HG03442 (cell line): ENCODE results near the gene SPRYD3.

Experiments
- ATAC-seq: cut with Tn5 transposase; IDR thresholded peaks from one replicate; pipeline ENCODE4 v1.9.1; 2021; ENCODE audit warnings: mild to moderate bottlenecking, moderate library complexity; ENCODE audit not compliant: unreplicated experiment

Gene SPRYD3

DNA sequence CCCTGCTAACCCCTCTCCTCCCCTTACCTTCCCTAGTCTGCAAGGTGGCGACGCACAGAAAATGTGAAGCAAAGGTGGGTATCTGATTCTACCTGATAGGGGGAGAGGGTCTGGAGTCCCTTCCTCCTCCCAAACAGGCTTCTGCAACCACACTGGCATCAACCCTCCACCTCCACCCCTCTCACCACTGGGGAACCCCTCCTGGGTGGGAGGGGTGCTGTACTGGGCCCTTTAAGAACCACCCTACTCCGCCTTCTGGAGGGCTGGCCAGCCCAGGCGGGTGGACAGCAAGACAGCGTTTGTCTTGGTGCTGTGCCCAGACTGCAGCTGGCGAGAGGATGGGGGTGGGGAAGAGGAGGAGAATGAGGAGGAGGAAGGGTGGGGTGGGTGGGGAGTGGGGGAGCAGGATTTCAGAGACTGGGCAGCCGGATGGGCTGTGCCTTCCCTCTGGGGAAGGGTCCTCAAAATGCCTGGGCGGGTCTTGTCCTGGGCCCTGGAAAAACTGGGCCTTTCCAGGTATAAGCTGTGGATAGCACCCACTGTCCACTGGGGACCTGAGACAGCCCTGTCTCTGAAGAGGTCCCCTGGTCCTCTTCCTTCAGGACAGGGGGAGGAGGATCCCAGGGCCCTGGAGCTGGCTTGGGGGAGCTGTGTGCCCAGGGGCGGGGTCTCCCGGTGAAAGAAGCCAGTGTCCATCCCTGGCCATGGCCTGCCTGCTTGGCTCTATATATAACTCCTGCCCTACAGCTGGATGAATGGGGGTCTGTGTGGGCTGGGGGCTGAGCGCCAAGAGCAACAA lies 26.6 kb downstream of the SPRYD3 start:
- no peak for ATAC-seq

DNA sequence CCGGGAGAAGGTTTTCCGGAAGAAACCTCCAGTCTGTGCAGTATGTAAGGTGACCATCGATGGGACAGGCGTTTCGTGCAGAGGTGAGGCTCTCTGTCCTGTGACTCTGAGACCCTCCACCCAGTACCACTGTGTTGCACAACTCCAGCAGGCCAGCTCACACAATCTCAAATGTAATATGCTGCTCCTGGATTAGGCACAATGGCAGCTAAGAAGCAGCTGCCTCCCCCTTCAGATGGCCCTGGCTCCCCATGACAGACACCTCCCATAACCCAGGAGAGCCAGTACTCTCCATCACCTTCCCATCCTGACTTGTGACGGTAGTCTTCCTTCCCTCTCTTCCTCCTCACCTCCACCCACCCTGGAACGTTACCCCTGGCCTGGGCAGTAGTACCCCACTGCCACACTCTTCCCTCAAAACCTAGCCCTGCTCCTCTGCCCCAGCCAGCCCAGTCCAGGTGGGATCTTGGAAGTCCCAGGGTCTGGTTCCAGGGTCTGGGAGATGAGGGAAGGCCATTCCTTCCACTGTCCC lies 27.2 kb downstream of the SPRYD3 start:
- no peak for ATAC-seq

DNA sequence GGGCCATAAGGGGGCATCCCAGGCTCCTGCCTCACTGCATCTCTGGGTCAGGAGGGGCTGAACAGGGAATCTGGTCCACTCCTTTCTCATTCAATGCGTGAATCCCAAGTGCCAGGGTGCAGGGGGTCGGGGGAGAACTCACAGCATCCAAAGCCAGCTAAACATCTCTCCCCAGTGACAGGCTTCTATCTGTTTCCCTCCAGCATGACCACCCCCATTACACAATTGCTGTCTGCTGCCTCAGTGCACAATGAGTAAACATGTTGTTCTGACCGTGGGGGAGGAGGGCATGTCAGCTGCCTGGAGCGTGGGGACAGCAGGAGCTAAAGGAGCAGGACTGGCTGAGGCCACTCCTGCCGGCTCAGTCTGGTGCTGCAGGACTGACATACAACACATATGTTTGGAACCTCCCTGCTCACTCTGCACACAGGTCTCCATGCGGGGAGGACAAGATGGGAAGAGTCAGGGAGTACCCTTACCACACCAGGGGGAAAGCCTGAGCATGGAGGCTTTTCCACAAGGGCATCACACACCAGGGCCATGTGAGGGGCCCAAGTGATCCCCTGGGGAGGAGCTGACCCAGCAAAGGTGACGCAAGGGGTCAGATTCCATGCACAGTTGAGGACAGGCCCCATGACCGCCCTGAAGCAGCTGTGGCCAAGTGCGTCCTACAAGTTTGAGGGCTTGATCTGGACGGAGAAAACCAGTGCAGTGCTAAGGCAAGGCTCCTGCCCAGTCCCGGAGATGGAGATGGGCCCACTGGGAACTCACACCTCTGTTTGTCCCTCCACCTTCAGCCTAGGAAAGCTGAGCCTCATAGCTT lies 27.9 kb downstream of the SPRYD3 start:
- no peak for ATAC-seq

DNA sequence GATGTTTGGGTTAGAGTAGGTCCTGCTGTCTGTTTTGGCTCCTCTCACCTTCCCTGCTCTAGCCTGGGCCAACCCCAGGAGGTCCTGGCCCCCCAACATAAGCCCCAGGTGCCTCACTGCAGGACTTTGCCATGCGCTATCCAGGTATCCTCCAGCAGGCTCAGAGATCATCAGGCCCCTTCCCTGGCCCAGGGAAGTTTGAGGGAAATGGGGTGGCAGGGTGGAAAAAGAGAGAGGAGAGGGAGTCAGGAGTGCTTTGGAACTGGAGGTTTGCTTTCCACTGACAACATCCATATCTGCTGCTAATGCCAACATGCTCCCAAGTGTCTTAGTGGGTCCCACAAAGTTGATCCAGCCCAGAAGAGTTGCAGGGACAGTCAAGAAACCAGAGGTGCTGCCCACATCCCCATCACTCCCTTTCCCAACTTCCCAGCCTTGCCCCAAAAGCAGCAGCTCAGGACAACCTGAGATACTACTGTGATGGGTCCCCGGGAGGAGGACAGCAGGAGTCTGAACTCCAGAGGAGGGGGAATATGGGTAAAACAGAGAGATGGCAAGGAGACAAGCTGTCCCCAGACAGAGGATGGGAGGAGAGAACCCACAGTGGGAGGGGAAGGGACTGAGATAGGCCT lies 28.6 kb downstream of the SPRYD3 start:
- ATAC-seq = no peak

DNA sequence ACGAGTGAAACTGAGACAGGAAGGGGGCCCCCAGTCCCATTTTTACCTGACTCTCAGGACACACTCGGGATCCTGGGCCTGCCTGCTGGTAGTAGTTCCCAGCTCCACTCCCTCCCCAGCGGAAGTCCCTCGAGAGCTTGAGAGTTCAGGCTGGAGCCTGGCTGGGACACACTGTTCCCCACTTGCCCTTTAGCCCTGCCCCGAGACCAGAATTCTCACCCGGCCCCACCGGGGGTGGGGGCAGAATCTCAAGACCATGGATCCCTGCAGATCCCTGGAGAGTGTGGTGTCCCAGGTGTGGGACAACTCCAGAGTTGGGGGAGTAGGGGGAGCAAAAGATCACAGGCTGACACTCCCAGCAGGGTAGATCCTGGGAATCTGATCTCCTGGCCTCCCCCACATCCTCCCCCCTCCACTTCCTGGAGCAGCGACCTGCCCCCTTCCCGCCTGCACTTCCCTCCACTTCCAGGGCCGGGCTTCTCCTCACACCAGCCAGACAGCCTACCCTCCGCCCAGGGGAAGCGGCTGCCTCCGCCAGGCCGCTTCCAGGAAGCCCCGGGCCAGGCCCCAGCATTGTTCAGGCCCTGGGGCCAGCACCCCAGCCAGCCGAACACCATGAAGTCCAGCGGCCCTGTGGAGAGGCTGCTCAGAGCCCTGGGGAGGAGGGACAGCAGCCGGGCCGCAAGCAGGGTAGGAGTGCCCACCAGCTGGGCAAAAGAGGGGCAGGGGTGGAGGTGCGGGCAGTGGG lies 29.4 kb downstream of the SPRYD3 start, which contains the start of gene TNS2:
Gene TNS2, plus strand, starts transcription at position 495 of the 748 bp plus-strand sequence. Its CDS starts 121 bp downstream, at position 616.
- no peak for ATAC-seq

DNA sequence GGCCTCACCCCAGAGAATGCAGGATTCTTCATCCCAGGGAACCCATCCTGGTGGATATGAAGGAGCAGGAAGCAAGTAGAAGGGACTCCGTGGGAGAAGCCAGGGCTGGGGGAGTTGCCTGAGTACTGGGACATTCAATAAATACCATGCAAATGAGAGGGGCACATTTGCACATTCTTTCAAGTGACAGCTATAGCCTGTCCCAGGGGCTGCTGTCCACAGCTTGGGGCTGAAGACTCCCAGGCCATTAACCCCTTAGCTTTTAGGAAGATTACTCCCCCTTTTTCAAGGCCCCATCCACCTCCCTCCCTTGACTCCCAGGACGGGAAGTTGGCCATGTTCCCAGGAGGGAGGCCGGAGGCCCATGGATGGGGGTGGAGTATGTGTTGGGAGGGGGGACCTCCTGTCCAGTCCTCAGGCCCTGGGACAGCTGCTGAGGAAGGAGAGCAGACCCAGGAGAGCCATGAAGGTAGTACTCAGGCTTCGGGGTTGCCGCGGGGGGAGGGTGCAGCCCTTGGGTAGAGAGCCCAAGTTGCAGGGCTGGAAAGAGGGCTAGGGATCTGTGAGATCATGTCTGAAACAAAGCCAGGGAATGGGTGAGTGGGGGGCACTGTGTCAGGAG lies 30.3 kb downstream of the SPRYD3 start:
- ATAC-seq = no peak

DNA sequence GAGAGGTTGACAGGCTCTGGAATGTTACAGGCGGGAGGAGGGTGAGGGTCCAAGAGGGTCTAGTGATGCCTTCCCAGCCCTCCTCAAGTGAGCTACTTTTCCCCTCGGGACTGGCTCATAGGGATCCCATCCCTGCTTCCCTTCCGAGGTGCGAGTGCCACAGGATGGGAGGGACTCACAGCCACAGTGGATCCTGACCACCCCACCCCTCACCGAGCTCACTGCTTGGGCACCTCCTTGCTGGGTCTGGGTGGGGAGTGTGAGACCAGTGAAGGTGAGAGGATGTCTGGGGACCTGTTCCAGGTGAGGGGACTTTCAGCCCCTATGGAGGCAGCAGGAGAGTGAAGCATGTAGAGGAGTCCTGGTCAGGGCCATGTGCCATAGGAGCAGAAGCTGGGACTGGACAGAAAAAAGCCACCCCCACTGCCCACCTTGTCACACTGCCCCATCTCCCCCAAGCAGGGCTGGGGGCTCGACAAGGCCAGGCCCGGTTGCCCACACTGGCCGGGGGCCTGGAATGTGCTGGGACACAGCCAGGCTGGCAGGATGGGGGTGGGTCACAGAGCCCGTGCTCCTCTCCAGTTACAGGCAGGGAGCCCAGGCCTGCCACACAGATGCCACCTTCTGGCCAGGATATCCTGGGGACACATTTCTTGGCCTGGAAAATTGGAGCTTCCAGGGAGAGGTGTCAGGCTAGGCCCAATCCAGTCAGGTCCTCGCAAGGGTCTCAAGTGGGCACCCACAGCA lies 31.0 kb downstream of the SPRYD3 start:
- no peak for ATAC-seq

DNA sequence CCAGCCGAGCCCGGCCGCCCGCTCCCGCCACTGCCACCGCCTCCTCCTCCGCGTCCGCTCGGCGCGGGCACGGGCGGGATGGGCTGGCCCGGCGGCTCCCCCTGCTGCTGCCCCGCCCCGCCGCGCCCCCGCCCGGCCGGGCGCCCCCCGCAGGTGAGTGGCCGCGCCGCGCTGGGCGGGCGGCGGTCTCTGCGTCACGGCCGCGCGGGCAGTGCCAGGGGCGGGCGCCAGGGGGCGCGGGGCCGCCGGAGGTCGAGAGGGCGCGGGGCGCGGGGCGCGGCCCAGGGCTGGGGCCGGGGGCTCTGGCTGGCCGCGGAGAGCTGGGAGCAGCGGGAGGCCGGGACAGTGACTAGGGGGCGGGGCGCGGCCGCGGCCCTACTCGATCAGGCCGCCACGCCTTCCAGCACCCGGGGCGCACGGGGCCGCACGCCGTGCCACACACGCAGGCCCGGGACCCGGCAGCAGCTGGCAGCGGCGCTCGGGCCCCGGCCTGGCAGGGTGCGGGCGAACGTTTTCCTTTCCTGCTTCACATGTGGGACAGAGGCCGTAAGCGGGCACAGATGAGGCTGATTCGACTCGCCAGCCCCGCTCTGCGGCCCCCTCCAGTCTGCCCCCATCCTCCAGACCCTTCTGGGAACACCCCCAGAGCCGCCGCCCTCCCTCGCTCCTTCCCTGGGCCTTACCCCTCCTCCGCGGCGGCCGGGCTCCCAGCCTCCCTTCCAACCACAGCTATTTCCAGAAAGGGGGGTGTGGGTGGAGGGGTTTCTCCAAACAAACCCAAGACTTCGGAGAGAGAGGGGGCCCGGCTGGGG lies 31.8 kb downstream of the SPRYD3 start:
- ATAC-seq = peak; percentile 71

DNA sequence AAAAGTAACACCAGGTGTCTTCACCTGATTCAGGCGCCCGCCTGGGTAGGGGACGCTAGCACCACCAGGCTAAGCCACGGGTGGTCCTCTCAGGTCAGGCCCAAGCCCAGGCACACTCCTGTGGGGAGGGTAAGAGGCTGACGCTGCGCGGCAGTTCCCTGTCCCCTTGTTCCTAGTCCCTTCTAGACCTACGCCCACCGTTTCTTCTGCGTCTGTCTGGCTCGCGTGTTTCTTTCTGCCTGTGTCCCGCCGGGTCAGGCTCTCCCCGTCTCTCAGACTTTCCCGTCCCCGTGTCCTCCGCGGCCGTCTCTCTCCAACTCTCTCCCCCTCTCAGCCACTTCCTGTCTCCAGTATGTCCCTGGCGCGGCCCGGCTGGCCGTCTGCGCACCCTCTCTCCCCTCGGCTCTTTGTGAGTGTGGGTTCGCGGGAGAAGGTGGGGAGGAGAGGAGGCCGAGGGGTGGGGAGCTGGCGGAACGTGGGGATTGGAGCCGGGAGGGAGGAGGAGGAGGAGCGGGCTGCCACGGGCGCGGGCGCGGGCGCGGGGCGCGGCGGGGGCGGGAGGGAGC lies 32.5 kb downstream of the SPRYD3 start:
- peak; percentile 31 for ATAC-seq

DNA sequence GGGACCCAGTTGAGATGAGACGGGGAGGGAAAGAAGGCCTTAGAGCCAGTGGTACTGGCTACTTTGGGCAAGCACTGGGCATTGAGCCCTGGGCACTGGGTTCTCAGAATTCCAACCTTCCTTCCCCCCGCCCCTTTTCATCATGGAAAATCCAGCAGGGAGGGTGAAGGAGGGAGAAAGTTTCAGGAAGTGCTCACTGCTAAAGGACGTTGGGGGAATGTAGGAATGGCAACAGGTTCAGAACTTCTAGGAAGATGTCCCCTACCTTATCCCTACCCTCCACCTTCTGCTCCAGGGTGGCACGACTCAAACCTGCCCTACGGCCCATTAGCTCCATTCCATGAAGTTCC lies 33.5 kb downstream of the SPRYD3 start:
- no peak for ATAC-seq

DNA sequence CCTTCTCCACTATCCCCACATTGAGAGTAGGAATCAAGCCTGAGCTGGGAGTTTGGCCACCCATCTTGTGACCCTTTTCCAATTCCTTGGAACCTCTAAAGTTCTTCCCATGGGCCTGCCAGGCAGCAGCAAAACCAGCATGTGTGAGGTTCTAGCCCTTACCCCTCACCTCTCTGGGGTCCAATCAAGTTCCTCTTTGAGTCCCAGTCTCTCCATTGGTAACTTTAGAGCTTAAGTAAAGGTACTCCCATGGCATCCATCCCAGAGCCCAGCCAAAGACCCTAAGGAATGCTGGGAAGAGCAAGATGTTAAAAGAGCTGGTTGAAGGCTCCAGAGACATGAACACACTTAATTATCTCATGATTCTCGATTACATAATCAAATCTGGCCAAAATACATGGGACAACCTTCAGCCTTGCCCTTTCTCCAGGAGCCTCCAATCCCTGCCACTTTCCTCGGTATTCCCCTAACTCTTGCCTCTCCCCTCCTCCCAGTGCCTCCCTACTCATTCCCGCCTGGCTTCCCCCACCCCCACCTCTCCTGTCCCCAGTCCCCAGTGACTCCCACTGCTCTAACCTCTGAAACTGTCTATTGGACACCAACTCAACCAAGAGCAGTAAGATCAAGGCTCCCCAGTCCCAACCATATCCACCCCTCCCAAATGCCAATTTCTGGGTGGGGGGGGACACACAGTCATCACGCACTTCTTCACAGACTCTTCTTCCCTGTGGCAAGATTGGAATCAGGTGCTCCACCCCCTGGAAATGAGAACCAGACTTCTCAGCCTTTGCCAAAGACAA lies 34.1 kb downstream of the SPRYD3 start:
- ATAC-seq = no peak

DNA sequence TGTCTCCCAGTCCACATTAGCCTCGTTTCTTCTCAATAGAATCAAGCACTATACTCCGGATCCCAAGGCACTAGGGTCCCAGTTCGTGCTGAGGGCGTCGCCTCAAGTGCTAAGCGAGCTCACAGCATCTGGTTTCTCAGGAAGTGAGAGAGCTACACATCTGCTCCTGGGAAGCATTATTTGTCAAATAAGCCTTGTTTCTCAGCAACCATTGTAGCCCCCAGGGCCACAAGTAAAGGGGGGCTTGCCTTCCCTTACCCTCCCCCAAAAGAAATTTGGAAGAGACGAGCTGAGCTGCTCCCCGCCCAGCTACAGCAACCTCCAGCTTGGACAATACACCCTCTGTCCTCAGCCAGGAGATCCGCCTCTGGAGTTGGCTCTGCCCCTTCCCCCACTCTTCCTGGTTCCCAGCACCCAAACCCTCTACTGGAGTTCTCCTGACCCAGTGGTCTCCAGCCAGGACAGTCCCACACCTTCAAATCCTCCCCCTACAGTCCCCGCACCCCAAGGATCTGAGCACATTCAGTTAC lies 35.1 kb downstream of the SPRYD3 start:
- no peak for ATAC-seq

DNA sequence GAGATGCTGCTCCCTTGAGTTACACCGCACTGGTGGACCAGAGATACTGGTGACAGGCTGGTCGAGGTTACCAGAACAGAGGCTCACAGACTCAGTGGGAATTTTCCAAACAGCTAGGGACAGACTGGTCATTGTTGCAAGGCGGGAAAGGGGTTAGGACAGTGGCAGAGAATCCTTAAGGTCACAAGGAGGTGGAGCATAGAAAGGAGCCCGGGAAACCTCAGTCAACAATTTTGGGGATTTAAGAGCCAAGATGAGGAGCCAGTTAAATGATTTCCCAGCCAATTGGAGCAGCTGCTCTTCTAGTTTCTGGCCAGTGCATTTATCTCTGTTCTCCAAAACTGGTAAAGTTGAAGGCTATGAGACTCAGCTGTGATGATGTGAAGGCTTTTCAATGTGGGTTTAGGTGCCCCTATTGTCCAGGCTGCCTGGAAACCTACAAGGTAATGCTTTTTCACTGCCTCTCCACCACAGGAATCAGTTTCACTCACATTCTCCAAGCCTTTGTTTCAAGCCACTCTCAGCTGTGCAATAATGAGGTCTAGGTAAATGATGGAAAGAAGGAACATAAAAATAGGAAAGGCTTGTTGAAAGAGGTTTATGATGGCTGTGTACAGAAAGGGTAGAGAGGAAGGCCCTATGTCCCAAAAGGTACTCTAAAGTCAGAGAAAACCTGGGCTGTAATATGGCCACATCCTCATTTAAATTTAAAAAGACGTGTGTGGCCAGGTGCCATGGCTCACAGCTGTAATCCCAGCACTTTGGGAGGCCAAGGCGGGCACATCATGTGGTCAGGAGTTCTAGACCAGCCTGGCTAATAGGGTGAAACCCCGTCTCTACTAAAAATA lies 36.4 kb downstream of the SPRYD3 start:
- no peak for ATAC-seq

DNA sequence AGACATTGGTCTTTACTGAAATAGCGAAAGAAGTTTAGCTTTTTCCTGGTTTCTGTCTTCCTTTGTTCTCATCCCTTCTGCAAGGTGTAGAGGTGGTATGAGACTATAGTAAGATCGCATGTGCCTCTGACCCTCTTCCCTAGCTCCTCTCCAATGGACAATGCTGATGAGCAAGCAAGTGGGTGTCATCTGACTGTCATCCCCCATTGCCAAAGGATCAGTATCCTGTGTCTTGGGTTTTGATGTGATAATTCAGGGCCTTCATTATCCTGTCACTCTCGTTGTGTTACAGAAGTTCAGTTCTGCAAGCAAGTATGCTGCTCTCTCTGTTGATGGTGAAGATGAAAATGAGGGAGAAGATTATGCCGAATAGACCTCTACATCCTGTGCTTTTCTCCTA lies 39.3 kb downstream of the SPRYD3 start:
- ATAC-seq = no peak

DNA sequence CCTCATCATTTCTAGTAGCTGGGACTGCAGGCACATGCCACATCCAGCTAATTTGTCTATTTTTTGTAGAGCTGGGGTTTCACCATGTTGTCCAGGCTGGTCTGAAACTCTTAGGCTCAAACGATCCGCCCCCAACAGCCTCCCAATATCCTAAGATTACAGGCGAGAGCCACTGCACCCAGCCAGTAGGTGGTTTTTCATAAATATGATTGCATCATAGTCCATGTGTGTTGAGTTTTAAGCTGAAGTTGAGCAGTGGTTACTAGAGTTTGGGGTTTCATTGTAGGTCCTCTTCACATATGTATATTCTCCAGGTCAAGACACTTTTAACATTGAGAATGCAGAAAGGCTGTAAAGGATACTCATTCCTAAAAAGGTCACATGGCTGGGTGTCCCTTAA lies 42.4 kb downstream of the SPRYD3 start:
- ATAC-seq = no peak

DNA sequence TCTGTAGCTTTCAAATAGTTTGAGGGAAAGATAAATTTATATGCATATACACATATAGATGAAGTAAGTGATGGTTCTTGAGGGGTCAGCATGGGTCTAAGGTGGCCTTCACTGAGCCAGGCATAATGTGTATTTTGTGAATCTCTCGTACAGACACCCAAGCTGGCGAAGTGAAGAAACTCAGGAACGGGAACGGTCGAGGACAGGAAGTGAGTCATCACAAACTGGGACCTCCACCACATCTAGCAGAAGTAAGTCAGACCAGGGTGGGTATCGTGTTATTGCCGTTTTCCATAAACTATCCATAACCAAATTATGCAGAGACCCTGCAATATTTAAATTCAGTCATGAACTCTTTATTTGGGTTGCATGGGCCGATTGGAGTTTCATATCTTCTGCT lies 44.7 kb downstream of the SPRYD3 start:
- ATAC-seq = no peak
